Measurements from ENCODE around the gene PTPRD.
A peak's percentile ranks its signal among the peaks of the same experiment; 100 is the strongest.

Gene PTPRD

DNA sequence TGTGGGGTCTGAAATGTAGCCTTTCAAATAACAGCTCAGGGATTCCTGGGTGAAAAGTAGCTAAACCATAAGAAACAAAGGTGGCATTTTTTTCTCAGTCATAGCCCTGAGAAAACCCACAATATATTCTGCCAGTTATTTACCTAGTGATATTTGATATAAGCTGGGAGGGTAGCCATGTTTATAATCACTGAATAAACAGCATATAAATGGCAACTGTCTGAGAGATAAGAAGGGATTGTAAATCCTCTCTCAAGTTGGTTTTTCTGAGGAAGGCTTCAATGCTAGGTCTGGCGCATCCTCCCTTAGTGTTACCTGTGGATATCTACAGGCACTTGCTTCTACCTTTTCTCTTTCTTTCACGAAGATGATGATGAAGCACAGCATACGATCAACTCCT is 1732.7 kb downstream of the PTPRD start:
- DNase-seq = peak; percentile 85

DNA sequence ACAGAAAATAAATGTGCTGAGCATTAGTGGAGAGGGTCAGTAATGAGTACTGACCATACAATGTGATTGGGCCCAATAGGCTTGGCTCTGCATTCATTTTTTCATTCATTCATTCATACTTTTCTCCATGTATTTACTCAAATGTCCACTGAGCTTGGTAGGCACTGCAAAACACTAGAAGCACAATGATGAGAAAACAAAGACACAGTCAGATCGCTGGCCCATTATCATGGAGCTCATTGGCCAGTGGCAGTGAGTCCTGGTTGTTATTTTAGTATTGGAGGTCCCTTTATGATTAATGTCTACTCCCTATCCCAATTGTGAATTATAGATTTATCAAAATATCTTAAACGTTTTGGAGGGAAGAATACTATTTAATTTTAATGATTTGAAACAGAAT is 1733.5 kb downstream of the PTPRD start:
- DNase-seq = no peak

DNA sequence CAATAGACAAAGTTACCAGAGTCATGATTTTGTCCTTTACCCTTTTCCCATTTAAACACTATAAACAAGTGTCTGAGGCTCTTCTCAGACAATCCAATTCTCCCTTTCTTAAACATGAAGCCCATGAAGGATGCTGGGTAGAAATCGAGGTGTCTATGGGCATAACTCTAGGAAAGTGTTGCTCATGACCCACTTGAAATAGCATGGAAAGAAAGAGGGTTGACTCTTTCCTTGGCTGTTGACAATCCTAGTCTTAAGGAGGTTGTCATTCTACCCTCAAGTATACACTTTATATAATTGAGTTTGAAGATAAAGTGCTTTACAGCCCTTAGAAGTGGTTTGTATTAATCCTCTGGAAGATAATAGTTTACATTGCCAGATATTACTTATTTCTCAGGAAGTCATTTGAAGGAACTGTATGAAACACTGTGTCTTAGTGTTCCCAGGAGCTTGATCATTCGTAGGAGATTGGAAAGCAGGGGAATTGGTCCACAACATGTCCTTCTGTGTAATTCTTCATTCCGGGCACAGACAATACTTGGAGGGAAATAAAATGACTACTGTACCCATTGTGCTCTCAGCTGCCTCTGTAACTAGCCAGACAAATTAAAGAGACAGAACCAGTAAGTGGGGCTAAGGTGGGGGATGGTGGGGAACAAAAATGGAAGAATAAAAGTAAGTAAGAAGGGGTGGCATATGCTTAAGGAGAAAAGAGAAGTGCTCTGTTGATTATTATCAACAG is 1734.9 kb downstream of the PTPRD start:
- no peak for DNase-seq

- no peak for DNase-seq
Measured at GRCh38 chr9:8876303-8876702, 1736.5 kb downstream of the PTPRD start.

DNA sequence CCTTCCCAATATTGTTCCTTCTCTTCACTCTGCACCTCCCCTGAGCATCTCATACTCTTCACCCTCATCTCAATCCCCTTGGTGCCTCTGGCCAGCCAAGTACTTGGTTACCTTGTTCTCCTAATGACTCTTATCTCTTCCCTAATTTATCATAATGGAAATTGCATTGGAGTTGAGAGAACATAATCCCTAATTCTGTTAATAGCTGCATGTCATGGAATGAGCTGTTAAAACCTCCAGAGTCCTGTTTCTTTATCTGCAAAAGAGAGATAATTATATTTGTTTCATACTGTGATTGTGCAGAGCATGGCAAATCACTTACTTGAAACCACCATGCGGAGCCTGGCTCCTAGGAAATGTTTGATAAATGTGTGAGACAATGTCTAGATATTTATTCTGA is 1738.3 kb downstream of the PTPRD start:
- DNase-seq = peak; percentile 44

GRCh38 chr9:8872802-8873201 is 1740.0 kb downstream of the PTPRD start:
- DNase-seq = no peak

DNA sequence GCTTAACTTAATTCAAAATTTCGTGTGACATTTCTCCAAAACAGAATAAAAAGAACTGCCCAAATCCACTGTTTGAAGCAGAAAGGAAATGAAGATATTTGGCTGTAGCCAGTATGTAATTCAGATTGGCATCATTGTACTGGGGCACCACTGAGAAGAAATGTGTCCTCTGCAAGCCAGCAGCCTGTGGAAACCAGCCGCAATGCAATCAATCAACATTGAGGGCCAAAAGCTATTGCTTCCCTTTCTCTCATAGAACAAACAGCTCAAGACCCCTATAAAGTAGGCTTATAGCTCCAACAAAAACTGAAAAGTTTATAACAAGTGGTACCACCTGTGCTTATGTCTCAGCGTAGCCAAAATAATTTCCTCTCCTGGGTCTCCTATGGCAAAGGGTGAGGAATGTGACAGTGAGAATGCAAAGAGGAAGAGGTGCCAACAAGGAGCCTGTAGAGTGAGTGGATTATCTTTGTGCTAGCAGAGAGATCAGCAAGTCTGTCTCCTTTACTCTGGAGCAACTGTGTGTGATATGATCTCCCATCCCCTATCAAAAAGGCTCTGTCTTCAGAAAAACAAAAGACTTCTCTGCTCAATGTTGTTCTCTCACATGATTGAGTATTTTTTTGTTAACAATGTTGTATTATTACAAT is 1740.9 kb downstream of the PTPRD start:
- no peak for DNase-seq

DNA sequence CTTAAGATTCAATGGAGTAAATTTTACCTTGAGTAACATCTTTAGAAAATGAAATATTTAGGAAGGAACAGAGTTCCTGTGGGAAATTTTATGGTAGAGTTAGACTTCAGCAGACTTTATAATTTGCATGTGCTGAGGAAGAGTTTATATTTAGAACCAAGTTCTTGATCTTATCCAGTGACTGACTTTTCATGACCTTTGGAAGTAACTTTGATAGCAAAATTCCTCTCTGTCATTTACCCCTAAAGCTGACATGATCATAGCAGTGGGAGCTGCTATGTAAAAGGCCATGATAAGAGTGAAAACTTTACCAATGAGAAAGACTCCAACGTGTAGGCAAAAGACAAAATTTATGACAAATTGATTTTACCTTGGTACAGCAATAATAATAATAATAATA is 1741.4 kb downstream of the PTPRD start:
- no peak for DNase-seq

- no peak for DNase-seq
Measured at GRCh38 chr9:8869812-8870211, 1743.0 kb downstream of the PTPRD start.

DNA sequence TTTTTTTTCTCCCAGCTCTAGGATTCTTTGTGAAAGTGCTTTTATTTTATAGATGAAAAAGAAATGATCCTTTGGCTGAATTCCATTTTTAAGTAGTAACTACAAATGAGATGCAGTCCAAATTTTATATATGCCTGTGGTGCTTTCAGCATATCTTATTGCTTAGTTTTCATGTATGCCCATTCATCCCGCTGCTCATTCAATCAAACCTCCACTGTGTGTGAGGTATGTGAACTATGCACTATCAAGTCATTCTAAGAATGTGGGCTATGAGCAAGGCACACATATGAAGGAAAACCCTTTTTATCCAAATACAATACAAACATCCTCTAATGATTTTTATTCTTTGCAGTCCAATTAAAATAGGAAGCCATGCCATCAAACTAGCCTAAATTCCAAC is 1744.2 kb downstream of the PTPRD start:
- DNase-seq = no peak

- DNase-seq = no peak
Measured at GRCh38 chr9:8867148-8867547, 1745.7 kb downstream of the PTPRD start.

GRCh38 chr9:8864545-8864896 is 1748.3 kb downstream of the PTPRD start:
- DNase-seq = no peak

GRCh38 chr9:8863886-8864544 is 1748.8 kb downstream of the PTPRD start:
- no peak for DNase-seq

- no peak for DNase-seq
Measured at GRCh38 chr9:8863069-8863468, 1749.7 kb downstream of the PTPRD start.

- DNase-seq = no peak
Measured at GRCh38 chr9:8860925-8861324, 1751.9 kb downstream of the PTPRD start.

GRCh38 chr9:8860086-8860485 is 1752.7 kb downstream of the PTPRD start:
- no peak for DNase-seq

DNA sequence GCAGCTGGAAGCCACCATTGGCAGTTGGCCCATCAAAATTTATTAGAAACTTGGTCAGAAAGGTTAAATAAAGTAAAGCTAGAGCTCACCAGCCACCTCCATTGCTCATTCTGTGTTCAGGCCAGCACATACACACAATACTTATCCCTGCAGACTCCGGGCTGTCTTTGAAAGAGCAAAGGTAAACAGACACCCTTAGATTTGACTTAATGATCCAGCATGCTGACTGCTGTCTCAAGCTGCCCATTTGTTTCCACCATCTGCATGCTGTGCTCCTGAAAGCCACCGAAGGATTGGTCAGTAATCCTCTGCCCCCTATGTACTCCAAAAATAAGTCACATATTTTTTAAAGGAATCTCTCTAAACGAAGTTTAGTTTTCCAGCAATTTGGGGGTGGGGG is 1753.4 kb downstream of the PTPRD start:
- peak; percentile 72 for DNase-seq

- DNase-seq = peak; percentile 62
Measured at GRCh38 chr9:8858596-8859161, 1754.1 kb downstream of the PTPRD start.

- DNase-seq = peak; percentile 87
Measured at GRCh38 chr9:8857926-8858595, 1754.7 kb downstream of the PTPRD start.

DNA sequence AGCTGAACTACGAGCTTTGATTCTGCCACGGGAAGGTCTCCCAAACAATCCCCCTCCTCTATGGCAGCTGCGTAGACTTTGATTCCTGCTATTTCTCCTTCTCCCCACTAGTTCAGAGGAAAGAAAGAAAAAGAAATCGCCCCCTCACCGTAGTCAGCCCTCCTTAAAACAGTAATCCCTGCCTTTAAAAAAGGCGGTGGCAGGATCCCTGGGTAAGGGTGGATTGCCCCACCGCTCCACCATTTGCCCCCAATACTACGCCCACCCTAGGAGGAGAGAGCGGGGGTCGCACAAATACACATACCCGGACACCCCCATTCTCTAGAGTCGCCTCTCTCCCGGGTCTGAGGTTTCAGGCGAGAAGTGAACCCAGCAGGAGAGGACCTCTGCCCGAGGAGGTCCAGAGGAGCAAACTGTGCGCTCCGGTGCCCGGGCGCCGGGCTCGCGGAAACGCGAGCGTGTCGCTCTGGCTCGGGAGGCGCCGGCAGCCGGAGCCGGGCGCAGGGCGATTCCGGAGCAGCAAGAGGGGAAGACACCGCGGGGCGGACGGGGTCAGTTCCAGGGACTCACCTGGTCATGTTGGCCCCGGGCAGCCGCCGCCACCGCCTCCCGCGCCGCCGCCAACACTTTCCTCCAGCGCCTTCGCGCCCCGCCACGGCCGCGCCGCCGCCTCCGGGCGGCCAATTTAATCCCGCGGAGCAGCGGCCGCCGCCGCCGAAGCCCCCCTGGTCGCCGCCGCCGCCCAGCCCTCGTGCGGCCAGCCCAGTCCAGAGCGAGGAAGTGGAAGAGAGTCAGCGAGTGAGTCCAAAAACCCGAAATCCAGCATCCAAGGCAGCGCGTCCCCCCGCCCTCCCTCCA is 1755.5 kb downstream of the PTPRD start:
- DNase-seq = peak; percentile 67

DNA sequence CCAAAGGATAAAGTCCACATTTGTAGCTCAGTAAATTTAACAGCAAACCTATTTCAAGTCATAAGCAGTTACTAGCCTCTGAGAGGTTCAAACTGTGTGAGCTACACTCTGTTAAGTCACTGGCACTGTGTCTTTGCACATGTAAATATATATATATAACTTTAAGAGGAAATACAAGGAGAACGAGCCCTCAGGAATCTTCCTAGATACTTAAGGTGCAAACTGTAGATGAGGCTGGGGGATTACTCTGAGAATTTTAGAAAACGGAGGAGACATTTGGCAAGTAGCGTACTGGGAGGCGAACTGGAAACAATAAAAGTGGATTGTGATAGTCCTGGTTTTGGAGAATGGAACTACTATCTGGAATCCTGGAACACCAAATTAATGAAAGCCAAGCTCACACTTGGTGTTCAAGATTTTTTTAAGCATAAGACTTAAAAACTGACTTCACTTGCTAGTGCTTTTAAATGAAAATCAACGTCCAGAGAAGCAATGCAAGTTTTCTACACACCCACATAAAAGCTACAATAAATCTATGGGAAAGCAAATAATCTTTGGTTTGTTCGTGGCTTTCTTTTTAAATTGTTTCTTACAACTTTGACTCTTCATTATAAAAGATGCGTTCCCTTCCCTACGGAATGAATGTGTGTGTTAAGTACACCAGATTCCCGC is 1756.3 kb downstream of the PTPRD start:
- DNase-seq = no peak

DNA sequence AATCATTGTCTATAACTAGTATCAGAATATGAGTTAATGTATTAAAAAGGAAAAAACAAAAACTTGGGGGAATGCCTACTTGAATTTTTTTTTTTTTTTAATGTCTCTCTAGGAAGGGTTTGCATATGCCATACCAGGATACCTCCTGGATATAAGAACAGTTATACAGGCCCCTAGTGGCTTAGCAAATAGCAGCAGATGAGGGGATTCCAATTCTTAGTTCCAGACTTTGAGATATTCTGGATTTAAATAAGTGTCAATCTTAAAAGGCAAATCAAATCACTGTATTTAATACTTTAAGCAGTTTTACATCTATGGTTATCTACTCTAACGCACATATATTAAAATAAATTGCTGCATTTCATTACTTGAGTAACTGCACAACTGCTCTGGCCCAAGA is 1757.8 kb downstream of the PTPRD start:
- DNase-seq = peak; percentile 50
